HEK293T (cell line): ENCODE measurements around the gene SP7.
"Not testable (repeated sequence)": the region's sequence is repeated elsewhere in the genome, so short reads cannot be mapped to it uniquely, and the experiment has no call there.

Source experiments
- CTCF ChIA-PET: fragments of 350-600 bp; formaldehyde crosslinking; extraction: SDS; loops from one replicate; lab custom pipeline; 2021; ENCODE audit warnings: antibody characterized with exemption, inconsistent platforms; lab: Yijun Ruan, JAX
- POLR2A ChIA-PET: fragments of 350-600 bp; formaldehyde crosslinking; extraction: SDS; loops from one replicate; lab custom pipeline; 2020; ENCODE audit warnings: antibody characterized with exemption, inconsistent platforms; lab: Yijun Ruan, JAX
- DNase-seq: peaks from one replicate; pipeline ENCODE4 v3.0.0; 2012; ENCODE audit warnings: mixed read lengths; ENCODE audit errors: extremely low spot score
- ARNT ChIP-seq: fragments of 450-650 bp; IDR thresholded peaks from 2 replicates; pipeline ENCODE4 v1.6.1; 2017; ENCODE audit warnings: mild to moderate bottlenecking
- BHLHE40 ChIP-seq: fragments of 450-650 bp; IDR thresholded peaks from 2 replicates; pipeline ENCODE4 v1.6.1; 2016; ENCODE audit warnings: mild to moderate bottlenecking, moderate library complexity, borderline replicate concordance
- CTBP1 ChIP-seq: fragments of 450-650 bp; IDR thresholded peaks from 2 replicates; pipeline ENCODE4 v1.6.1; 2016; ENCODE audit warnings: borderline replicate concordance
- ELF4 ChIP-seq: fragments of 450-650 bp; IDR thresholded peaks from 2 replicates; pipeline ENCODE4 v1.6.1; 2017; ENCODE audit warnings: antibody characterized with exemption
- FOXA1 ChIP-seq: fragments of 450-650 bp; IDR thresholded peaks from 2 replicates; pipeline ENCODE4 v1.6.1; 2016; ENCODE audit warnings: mild to moderate bottlenecking
- FOXK2 ChIP-seq: fragments of 450-650 bp; IDR thresholded peaks from 2 replicates; pipeline ENCODE4 v1.6.1; 2016; ENCODE audit warnings: mild to moderate bottlenecking
- FOXM1 ChIP-seq: fragments of 450-650 bp; IDR thresholded peaks from 2 replicates; pipeline ENCODE4 v1.6.1; 2017; ENCODE audit warnings: mild to moderate bottlenecking, borderline replicate concordance
- HDGF ChIP-seq: fragments of 450-650 bp; IDR thresholded peaks from 2 replicates; pipeline ENCODE4 v1.6.1; 2017; ENCODE audit warnings: antibody characterized with exemption, borderline replicate concordance
- L3MBTL2 ChIP-seq: fragments of 450-650 bp; conservative IDR thresholded peaks from 2 replicates; pipeline ENCODE4 v1.6.1; 2016; ENCODE audit warnings: mild to moderate bottlenecking
- LEF1 ChIP-seq: fragments of 450-650 bp; IDR thresholded peaks from 2 replicates; pipeline ENCODE4 v1.6.1; 2017; ENCODE audit warnings: mild to moderate bottlenecking, borderline replicate concordance
- NFRKB ChIP-seq: fragments of 450-650 bp; IDR thresholded peaks from 2 replicates; pipeline ENCODE4 v1.6.1; 2016; ENCODE audit warnings: mild to moderate bottlenecking, moderate library complexity
- PKNOX1 ChIP-seq: fragments of 450-650 bp; IDR thresholded peaks from 2 replicates; pipeline ENCODE4 v1.6.1; 2016
- SP1 ChIP-seq: fragments of 450-650 bp; IDR thresholded peaks from 2 replicates; pipeline ENCODE4 v1.6.1; 2017
- SUZ12 ChIP-seq: fragments of 450-650 bp; IDR thresholded peaks from 2 replicates; pipeline ENCODE4 v1.6.1; 2016; ENCODE audit warnings: mild to moderate bottlenecking
- TARDBP ChIP-seq: fragments of 450-650 bp; IDR thresholded peaks from 2 replicates; pipeline ENCODE4 v1.6.1; 2016
- ZNF384 ChIP-seq: fragments of 450-650 bp; IDR thresholded peaks from 2 replicates; pipeline ENCODE4 v1.6.1; 2016

The SP7 gene

DNA sequence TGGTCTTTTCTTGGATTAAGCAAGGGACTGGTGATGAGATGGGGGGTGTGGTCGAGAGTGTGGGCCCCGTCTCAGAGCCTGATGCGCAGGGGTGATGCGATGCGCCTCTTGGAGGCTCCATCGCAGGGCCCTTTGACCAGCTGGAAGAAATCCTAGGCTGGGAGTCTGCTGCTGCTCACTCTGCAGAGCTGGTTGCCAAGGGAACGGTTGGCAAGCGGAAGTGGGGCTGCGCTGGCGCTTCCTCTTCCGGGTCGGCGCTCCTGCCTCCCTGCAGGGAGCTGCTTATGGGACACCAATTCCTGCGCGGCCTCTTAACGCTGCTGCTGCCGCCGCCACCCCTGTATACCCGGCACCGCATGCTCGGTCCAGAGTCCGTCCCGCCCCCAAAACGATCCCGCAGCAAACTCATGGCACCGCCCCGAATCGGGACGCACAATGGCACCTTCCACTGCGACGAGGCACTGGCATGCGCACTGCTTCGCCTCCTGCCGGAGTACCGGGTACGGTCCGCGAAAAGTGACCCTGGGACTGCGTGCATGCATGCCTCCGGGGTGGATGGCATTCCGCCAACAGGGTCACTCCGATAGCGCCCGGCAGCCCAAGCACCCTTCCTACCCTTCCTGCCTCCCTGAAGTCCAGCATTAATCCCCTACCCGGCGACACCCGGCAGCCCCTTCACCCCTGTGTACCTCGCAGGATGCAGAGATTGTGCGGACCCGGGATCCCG is 36.5 kb downstream of the SP7 start, which contains the start of gene MYG1:
TSS of gene MYG1 (plus strand) at position 242 of the 727 bp plus-strand sequence. CDS start at position 285, 43 bp downstream.
- ChIA-PET POLR2A (interaction anchor here (0.7 to 4.5 kb wide), 6 partner anchors 9 to 376 kb away, joined by 3 to 51 read pairs (median 4); partner anchors contain the start of genes AAAS, ATP5MC2 and TARBP2), CTCF (interaction anchor here (0.6 to 1.8 kb wide), 3 partner anchors 19 to 140 kb away, joined by 3 to 9 read pairs (median 3); partner anchors contain the start of gene AAAS)
- DNase-seq, result peak; percentile 88
- TF ChIP-seq SP1, result no peak
- no peak for TF ChIP-seq CTBP1
- peak; percentile 83 for TF ChIP-seq L3MBTL2
- TF ChIP-seq ELF4, result peak; percentile 84
- TF ChIP-seq LEF1, result no peak
- TF ChIP-seq TARDBP, result no peak
- TF ChIP-seq FOXK2, result no peak
- no peak for TF ChIP-seq HDGF
- TF ChIP-seq SUZ12, result no peak
- peak; percentile 44; the same call in 1 of the 2 replicates for TF ChIP-seq PKNOX1
- no peak for TF ChIP-seq ZNF384
- no peak for TF ChIP-seq BHLHE40
- no peak for TF ChIP-seq FOXA1
- no peak for TF ChIP-seq NFRKB
- TF ChIP-seq ARNT, result no peak
- no peak for TF ChIP-seq FOXM1

DNA sequence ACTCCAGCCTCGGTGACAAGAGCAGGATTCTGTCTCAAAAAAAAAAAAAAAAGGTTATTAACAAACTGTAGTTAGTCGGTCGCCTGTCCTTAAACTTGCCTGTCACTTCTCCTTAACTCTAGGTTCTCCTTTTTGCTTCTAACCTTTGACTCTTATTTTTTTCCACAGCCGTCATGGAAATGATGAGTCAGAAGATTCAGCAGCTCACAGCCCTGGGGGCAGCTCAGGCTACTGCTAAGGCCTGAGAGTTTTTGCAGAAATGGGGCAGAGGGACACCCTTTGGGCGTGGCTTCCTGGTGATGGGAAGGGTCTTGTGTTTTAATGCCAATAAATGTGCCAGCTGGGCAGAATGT is 37.1 kb downstream of the SP7 start:
- CTCF ChIA-PET, result interaction anchor here (0.6 to 1.8 kb wide), 2 partner anchors 20 to 22 kb away, joined by 3 to 9 read pairs; partner anchors contain the start of gene AAAS
- no peak for DNase-seq

GRCh38 chr12:53298164-53298563 is 38.0 kb downstream of the SP7 start:
- ChIA-PET POLR2A (interaction anchor here (0.8 to 1.6 kb wide), 3 partner anchors 23 to 219 kb away, joined by 3 to 11 read pairs (median 3); partner anchors contain the start of genes AAAS and SPRYD3), CTCF (no interaction called here)
- no peak for DNase-seq
- TF ChIP-seq NFRKB (no peak), L3MBTL2 (no peak), BHLHE40 (no peak), ELF4 (no peak), SUZ12 (no peak), ZNF384 (no peak), CTBP1 (no peak)

More for the DNA sequence above, 37.1 kb downstream of the SP7 start:
- POLR2A ChIA-PET, result interaction anchor here (0.7 to 4.5 kb wide), 6 partner anchors 10 to 377 kb away, joined by 3 to 51 read pairs (median 4); partner anchors contain the start of genes AAAS, ATP5MC2 and TARBP2
- TF ChIP-seq BHLHE40, result no peak
- no peak for TF ChIP-seq PKNOX1
- no peak for TF ChIP-seq FOXM1
- no peak for TF ChIP-seq TARDBP
- TF ChIP-seq L3MBTL2, result no peak
- TF ChIP-seq FOXA1, result no peak
- TF ChIP-seq SP1, result no peak
- TF ChIP-seq ELF4, result no peak
- no peak for TF ChIP-seq ARNT
- no peak for TF ChIP-seq SUZ12

GRCh38 chr12:53297106-53297505 is 39.0 kb downstream of the SP7 start:
- CTCF ChIA-PET, result not testable (repeated sequence)
- POLR2A ChIA-PET, result interaction anchor here (1.6 kb wide), 1 partner anchor 24 kb away, joined by 11 read pairs; the partner anchor contains the start of gene AAAS

GRCh38 chr12:53295891-53296219 is 40.3 kb downstream of the SP7 start:
- CTCF ChIA-PET, result interaction anchor here (0.6 to 2.2 kb wide), 5 partner anchors 28 to 230 kb away, joined by 3 to 7 read pairs (median 4); partner anchors contain the start of gene ESPL1
- POLR2A ChIA-PET, result interaction anchor here (0.8 to 2.8 kb wide), 16 partner anchors 14 to 205 kb away, joined by 3 to 33 read pairs (median 6); partner anchors contain the start of genes AAAS, ESPL1, SP1 and TARBP2
- TF ChIP-seq L3MBTL2, result no peak
- no peak for TF ChIP-seq FOXA1
- no peak for TF ChIP-seq CTBP1
- DNase-seq, result no peak

More at GRCh38 chr12:53297106-53297505, 39.0 kb downstream of the SP7 start:
- DNase-seq, result not testable (repeated sequence)

- ChIA-PET CTCF (interaction anchor here (0.6 to 2.2 kb wide), 6 partner anchors 26 to 230 kb away, joined by 3 to 7 read pairs (median 4); partner anchors contain the start of gene ESPL1), POLR2A (interaction anchor here (0.8 to 2.8 kb wide), 17 partner anchors 12 to 206 kb away, joined by 3 to 33 read pairs (median 5); partner anchors contain the start of genes AAAS, ESPL1, SP1 and TARBP2)
- TF ChIP-seq NFRKB, result 0 out of 2 replicates have a peak, but pooled peaks have one; percentile 51
- TF ChIP-seq ARNT, result no peak
- TF ChIP-seq L3MBTL2, result no peak
- DNase-seq, result peak; percentile 89
Measured at GRCh38 chr12:53295070-53295890, 40.9 kb downstream of the SP7 start, which contains the start of gene PFDN5. PFDN5 (plus strand) TSS chr12:53295542; CDS start chr12:53295568, 26 bp downstream.
